GM11168 (cell line): Measurements from ENCODE around the gene C9orf152.

ENCODE experiments used
- in situ Hi-C: fragments of 300-500 bp; cut with MboI; formaldehyde crosslinking; loops from one replicate; pipeline ENCODE4 v1.12.0; 2022; ENCODE audit warnings: low sequenced_read_pairs; ENCODE audit not compliant: unreplicated experiment

The C9orf152 gene

GRCh38 chr9:110185806-110186205, 22.2 kb downstream of the C9orf152 start:
- in situ Hi-C loops, result loop anchor here (10.0 kb wide), 1 partner anchor 439 kb away; no protein-coding TSS in a partner anchor

- in situ Hi-C loops, result loop anchor here (10.0 kb wide), 1 partner anchor 441 kb away; no protein-coding TSS in a partner anchor
These were observed 24.5 kb downstream of the C9orf152 start for GRCh38 chr9:110183208-110184145.

- in situ Hi-C loops, result loop anchor here (10.0 kb wide), 1 partner anchor 444 kb away; no protein-coding TSS in a partner anchor
These were observed 27.2 kb downstream of the C9orf152 start for GRCh38 chr9:110180511-110181434.

- in situ Hi-C loops, result loop anchor here (10.0 kb wide), 1 partner anchor 445 kb away; no protein-coding TSS in a partner anchor
These were observed 28.2 kb downstream of the C9orf152 start for GRCh38 chr9:110179734-110180133.

GRCh38 chr9:110178281-110178680, 29.7 kb downstream of the C9orf152 start:
- in situ Hi-C loops, result no loop called here

- in situ Hi-C loops, result no loop called here
These were observed 32.5 kb downstream of the C9orf152 start for GRCh38 chr9:110175275-110175968.

- in situ Hi-C loops, result loop anchor here (25.0 kb wide), 1 partner anchor 639 kb away; no protein-coding TSS in a partner anchor
These were observed 34.7 kb downstream of the C9orf152 start for GRCh38 chr9:110173322-110173642.

GRCh38 chr9:110170357-110171257, 37.4 kb downstream of the C9orf152 start:
- in situ Hi-C loops, result loop anchor here (25.0 kb wide), 1 partner anchor 642 kb away; no protein-coding TSS in a partner anchor

- in situ Hi-C loops, result loop anchor here (25.0 kb wide), 1 partner anchor 644 kb away; no protein-coding TSS in a partner anchor
These were observed 39.5 kb downstream of the C9orf152 start for GRCh38 chr9:110168486-110168885.

GRCh38 chr9:110161940-110162339, 46.0 kb downstream of the C9orf152 start:
- in situ Hi-C loops, result loop anchor here (25.0 kb wide), 1 partner anchor 650 kb away; no protein-coding TSS in a partner anchor

- in situ Hi-C loops, result loop anchor here (25.0 kb wide), 1 partner anchor 652 kb away; no protein-coding TSS in a partner anchor
These were observed 47.3 kb downstream of the C9orf152 start for GRCh38 chr9:110160685-110161084.

- in situ Hi-C loops, result loop anchor here (25.0 kb wide), 1 partner anchor 652 kb away; no protein-coding TSS in a partner anchor
These were observed 47.8 kb downstream of the C9orf152 start for GRCh38 chr9:110160123-110160522.

- in situ Hi-C loops, result loop anchor here (25.0 kb wide), 1 partner anchor 654 kb away; no protein-coding TSS in a partner anchor
These were observed 49.9 kb downstream of the C9orf152 start for GRCh38 chr9:110157823-110158664.

- in situ Hi-C loops, result loop anchor here (25.0 kb wide), 1 partner anchor 655 kb away; no protein-coding TSS in a partner anchor
These were observed 51.1 kb downstream of the C9orf152 start for GRCh38 chr9:110156902-110157301.

- in situ Hi-C loops, result loop anchor here (25.0 kb wide), 1 partner anchor 656 kb away; no protein-coding TSS in a partner anchor
These were observed 51.5 kb downstream of the C9orf152 start for GRCh38 chr9:110156416-110156815.

- in situ Hi-C loops, result loop anchor here (25.0 kb wide), 1 partner anchor 657 kb away; no protein-coding TSS in a partner anchor
These were observed 52.2 kb downstream of the C9orf152 start for GRCh38 chr9:110155751-110156150.

GRCh38 chr9:110153431-110153830, 54.5 kb downstream of the C9orf152 start:
- in situ Hi-C loops, result loop anchor here (5.0 to 25.0 kb wide), 2 partner anchors 251 to 659 kb away; no protein-coding TSS in a partner anchor
